HCT116 (cell line): ENCODE results near the gene UMODL1. TPM values are rescaled to one million over a fixed set of nuclear protein-coding genes. Genes with fewer than 3 reads are reported as not detected.

Source experiments
- ATAC-seq: fragments of 200-7000 bp; cut with Tn5 transposase; 2 replicates; pipeline ENCODE4 v1.9.1; 2020; ENCODE audit warnings: mild to moderate bottlenecking, moderate library complexity
- BruUV-seq: library from RNA; stranded (reverse); fragments of 400-500 nt; replicated peaks from 2 replicates; lab custom pipeline; 2021; lab: Mats Ljungman, UMichigan
- CTCF ChIA-PET: fragments of 300-600 bp; sonication (Branson Sonifier 250); formaldehyde crosslinking; loops from one replicate; lab custom pipeline; 2021; ENCODE audit warnings: antibody characterized with exemption; lab: Charles Lee
- POLR2A ChIA-PET: fragments of 300-600, 350-600 bp; sonication (Branson Sonifier 250); formaldehyde crosslinking; loops from one replicate; lab custom pipeline; 2021; ENCODE audit warnings: antibody characterized with exemption; lab: Charles Lee
- RAD21 ChIA-PET, 2 experiments: fragments of 300-600 bp; sonication (Branson Sonifier 250); formaldehyde crosslinking; loops; one replicate each; lab custom pipeline; 2023; ENCODE audit warnings: low total read pairs in 2 of 2; ENCODE audit not compliant: uncharacterized antibody in 2 of 2, unreplicated experiment in 2 of 2, low non-redundant PET in 1 of 2; lab: Charles Lee
- DNase-seq: peaks from one replicate; pipeline ENCODE4 v3.0.0-alpha.2; 2010; ENCODE audit warnings: low read depth, low spot score
- H2AFZ ChIP-seq: fragments of 200-600 bp; shearing (Covaris generic), sonication (generic); 2 replicates; pipeline ENCODE4 v1.6.1; 2017; ENCODE audit warnings: low read depth, mixed run types, mixed read lengths, antibody characterized with exemption, low read length; ENCODE audit not compliant: poor library complexity, severe bottlenecking
- H3K27ac ChIP-seq: 2 replicates; pipeline ENCODE4 v1.5.1; 2012; ENCODE audit warnings: low read depth, low read length
- H3K27me3 ChIP-seq: fragments of 200-600 bp; sonication (generic); 2 replicates; pipeline ENCODE4 v1.6.1; 2016; ENCODE audit warnings: mixed run types, low read length, mixed read lengths; ENCODE audit not compliant: insufficient read depth
- H3K36me3 ChIP-seq, 2 experiments: fragments of 200-500 bp in 1 of 2; fragments of 200-600 bp in 1 of 2; sonication (Bioruptor generic) in 1 of 2; sonication (generic) in 1 of 2; 2 replicates each; pipeline versions ENCODE4 v1.5.1 to v1.6.1; 2014 to 2016; ENCODE audit warnings: low read length in 2 of 2, inconsistent platforms in 1 of 2, mixed read lengths in 1 of 2, mixed run types in 1 of 2; ENCODE audit not compliant: insufficient read depth in 2 of 2, control insufficient read depth in 1 of 2
- H3K4me1 ChIP-seq, 2 experiments: fragments of 200-600 bp in 1 of 2; sonication (generic) in 1 of 2; 2 replicates each; pipeline versions ENCODE4 v1.5.1 to v1.6.1; 2012 to 2017; ENCODE audit warnings: low read length in 2 of 2, inconsistent platforms in 1 of 2, mild to moderate bottlenecking in 1 of 2, mixed read lengths in 1 of 2, mixed run types in 1 of 2, moderate library complexity in 1 of 2; ENCODE audit not compliant: insufficient read depth in 2 of 2, control insufficient read depth in 1 of 2
- H3K4me2 ChIP-seq: fragments of 200-600 bp; sonication (generic); 2 replicates; pipeline ENCODE4 v1.6.1; 2017; ENCODE audit warnings: mixed run types, low read length, mixed read lengths
- H3K4me3 ChIP-seq, 2 experiments: fragments of 200-600 bp in 1 of 2; sonication (generic) in 1 of 2; replicated peaks in 1 of 2; 2 replicates each; pipeline ENCODE4 v1.5.1; 2011 to 2016; ENCODE audit warnings: low read length in 2 of 2, control low read depth in 1 of 2, low read depth in 1 of 2, mild to moderate bottlenecking in 1 of 2, mixed read lengths in 1 of 2, mixed run types in 1 of 2
- H3K79me2 ChIP-seq: fragments of 200-600 bp; sonication (generic); 2 replicates; pipeline ENCODE4 v1.6.1; 2017; ENCODE audit warnings: mild to moderate bottlenecking, mixed run types, low read length, moderate library complexity, mixed read lengths; ENCODE audit not compliant: insufficient read depth
- H3K9ac ChIP-seq: fragments of 200-600 bp; sonication (generic); 2 replicates; pipeline ENCODE4 v1.6.1; 2016; ENCODE audit warnings: low read length, mixed read lengths
- H3K9me2 ChIP-seq: fragments of 200-600 bp; sonication (generic), shearing (Covaris generic); 2 replicates; pipeline ENCODE4 v1.6.1; 2017; ENCODE audit warnings: mixed run types, mild to moderate bottlenecking, moderate library complexity; ENCODE audit not compliant: insufficient read depth
- H3K9me3 ChIP-seq, 2 experiments: fragments of 200-500 bp in 1 of 2; fragments of 200-600 bp in 1 of 2; sonication (Bioruptor generic) in 1 of 2; sonication (generic) in 1 of 2; 2 replicates each; pipeline ENCODE4 v1.6.1; 2014 to 2017; ENCODE audit warnings: low read length in 2 of 2, mixed read lengths in 2 of 2, inconsistent platforms in 1 of 2, low read depth in 1 of 2, mild to moderate bottlenecking in 1 of 2, mixed run types in 1 of 2, moderate library complexity in 1 of 2; ENCODE audit not compliant: control insufficient read depth in 1 of 2, insufficient read depth in 1 of 2
- H4K20me1 ChIP-seq: fragments of 200-600 bp; sonication (generic), shearing (Covaris generic); 2 replicates; pipeline ENCODE4 v1.6.1; 2017; ENCODE audit warnings: mixed run types, mild to moderate bottlenecking, moderate library complexity; ENCODE audit not compliant: insufficient read depth
- CEBPB ChIP-seq: IDR thresholded peaks from 2 replicates; pipeline ENCODE4 v1.6.1; 2012; ENCODE audit warnings: low read depth
- EZH2 ChIP-seq: fragments of 200-600 bp; sonication (generic); IDR thresholded peaks from 2 replicates; pipeline ENCODE4 v1.6.1; 2017; ENCODE audit warnings: antibody characterized with exemption, mixed run types
- EZH2phosphoT487 ChIP-seq: fragments of 200-600 bp; IDR thresholded peaks from 2 replicates; pipeline ENCODE4 v1.6.1; 2018; ENCODE audit warnings: antibody characterized with exemption, borderline replicate concordance
- FOSL1 ChIP-seq: IDR thresholded peaks from 2 replicates; pipeline ENCODE4 v1.6.1; 2012; ENCODE audit warnings: low read depth
- JUND ChIP-seq: IDR thresholded peaks from 2 replicates; pipeline ENCODE4 v1.6.1; 2012
- POLR2AphosphoS5 ChIP-seq: IDR thresholded peaks from 2 replicates; pipeline ENCODE4 v1.6.1; 2011; ENCODE audit warnings: mild to moderate bottlenecking, low read depth, low read length, moderate library complexity
- SP1 ChIP-seq: IDR thresholded peaks from 2 replicates; pipeline ENCODE4 v1.6.1; 2012; ENCODE audit warnings: low read depth
- YY1 ChIP-seq: IDR thresholded peaks from 2 replicates; pipeline ENCODE4 v1.6.1; 2011; ENCODE audit warnings: low read length, low read depth, moderate library complexity, mild to moderate bottlenecking; ENCODE audit not compliant: insufficient replicate concordance; ENCODE audit errors: extremely low read depth
- intact Hi-C: fragments of 100-400 bp; cut with micrococcal nuclease; formaldehyde crosslinking; loops from 2 replicates; pipeline ENCODE4 v1.10.0; 2022
- total RNA-seq: library from RNA; stranded (reverse); gene quantifications from one replicate; pipeline ENCODE4 v1.2.1, GENCODE V29; 2021; ENCODE audit not compliant: unreplicated experiment
- TF ChIP-seq, protein P1 (sequence below): IDR thresholded peaks from 2 replicates; pipeline ENCODE4 v1.6.1; 2012

UMODL1 gene
- total RNA-seq, 1 experiment from 2014 or later, result not detected

DNA sequence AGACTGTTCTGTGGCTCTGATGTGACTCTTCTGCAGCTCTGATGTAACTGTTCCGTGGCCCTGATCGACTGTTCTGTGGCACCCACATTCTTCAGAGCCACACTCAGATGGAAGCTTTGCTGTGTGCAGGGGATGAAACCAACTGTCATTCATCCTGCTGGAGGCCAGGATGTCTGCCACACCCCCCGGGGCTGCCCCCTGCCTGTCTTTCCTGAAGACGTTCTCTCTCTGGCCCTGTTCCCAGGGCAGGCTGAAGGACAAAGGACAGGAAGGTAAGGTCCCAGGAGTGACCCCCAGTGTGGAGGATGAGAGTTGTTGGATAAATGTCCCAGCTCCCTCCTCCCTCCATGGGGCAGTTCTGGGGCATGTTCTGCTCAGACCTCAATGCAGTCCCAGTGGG is 29.4 kb upstream of the UMODL1 start:
- Histone ChIP-seq H3K4me2 (no peak overlapping the region), H2AFZ (no peak overlapping the region), H3K9me2 (no peaks in the 10 kb centered on the region), H3K9ac (no peak overlapping the region), H4K20me1 (no peaks in the 10 kb centered on the region), H3K4me1 (peaks cover 11 to 20% of the 10 kb centered on the region in 2 experiments), H3K9me3 (no peaks in the 10 kb centered on the region), H3K36me3 (no peaks in the 10 kb centered on the region), H3K4me3 (no peak overlapping the region), H3K27ac (no peak overlapping the region), H3K27me3 (no peaks in the 10 kb centered on the region), H3K79me2 (no peaks in the 10 kb centered on the region)
- intact Hi-C loops, result no loop called here
- TF ChIP-seq FOSL1 (no peak), SP1 (no peak), EZH2 (no peak), POLR2AphosphoS5 (no peak)
- ChIA-PET CTCF (no interaction called here), RAD21 (no interaction called here), POLR2A (no interaction called here)
- DNase-seq (no peak), ATAC-seq (no peak)
- BruUV-seq, result no TSS peak

DNA sequence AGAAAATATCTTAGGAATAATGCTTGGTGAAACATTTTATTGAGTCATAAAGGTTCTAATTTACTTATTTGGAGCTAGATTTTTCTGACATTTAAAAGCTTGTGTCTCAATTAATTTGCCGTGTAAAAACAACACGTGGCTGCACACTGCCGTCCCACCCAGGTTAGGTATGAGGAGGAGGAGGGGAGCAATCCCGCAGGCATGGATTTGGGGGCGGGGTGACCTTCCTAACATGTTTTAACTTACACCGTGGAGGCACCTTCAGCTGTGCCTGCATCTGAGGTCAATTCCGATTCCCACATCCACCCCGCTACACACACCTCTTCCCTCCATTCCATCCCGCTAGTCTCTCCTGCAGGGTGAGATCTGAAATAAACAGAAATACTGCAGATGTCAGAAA is 28.5 kb upstream of the UMODL1 start:
- Histone ChIP-seq H3K79me2 (no peaks in the 10 kb centered on the region), H4K20me1 (no peaks in the 10 kb centered on the region), H3K27me3 (no peaks in the 10 kb centered on the region), H3K9me3 (no peaks in the 10 kb centered on the region), H3K36me3 (no peaks in the 10 kb centered on the region), H3K9ac (no peak overlapping the region), H2AFZ (no peak overlapping the region), H3K9me2 (no peaks in the 10 kb centered on the region), H3K4me2 (no peak overlapping the region), H3K27ac (no peak overlapping the region), H3K4me1 (peaks cover 11 to 20% of the 10 kb centered on the region in 2 experiments), H3K4me3 (no peak overlapping the region)
- intact Hi-C loops, result no loop called here
- TF ChIP-seq, protein P1, sequence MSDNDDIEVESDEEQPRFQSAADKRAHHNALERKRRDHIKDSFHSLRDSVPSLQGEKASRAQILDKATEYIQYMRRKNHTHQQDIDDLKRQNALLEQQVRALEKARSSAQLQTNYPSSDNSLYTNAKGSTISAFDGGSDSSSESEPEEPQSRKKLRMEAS, result no peak
- TF ChIP-seq EZH2phosphoT487 (no peak), JUND (no peak), YY1 (no peak), CEBPB (no peak)
- ATAC-seq, result no peak
- POLR2A ChIA-PET, result no interaction called here
- RAD21 ChIA-PET, result no interaction called here
- BruUV-seq, result no TSS peak
- no peak for DNase-seq
- CTCF ChIA-PET, result no interaction called here
